Fibroblast of skin of right biceps (primary cell): ENCODE data around the gene GGT5.
"Not testable (repeated sequence)": the region's sequence is repeated elsewhere in the genome, so short reads cannot be mapped to it uniquely, and the experiment has no call there.

ENCODE experiments used
- DNase-seq: peaks from one replicate; pipeline ENCODE4 v3.0.0-alpha.2; 2013

Gene GGT5

GRCh38 chr22:24262185-24262749, 17.4 kb upstream of the GGT5 start:
- DNase-seq: not testable (repeated sequence)

- DNase-seq: peak; percentile 80
Observed at GRCh38 chr22:24259459-24259858, 14.6 kb upstream of the GGT5 start.

DNA sequence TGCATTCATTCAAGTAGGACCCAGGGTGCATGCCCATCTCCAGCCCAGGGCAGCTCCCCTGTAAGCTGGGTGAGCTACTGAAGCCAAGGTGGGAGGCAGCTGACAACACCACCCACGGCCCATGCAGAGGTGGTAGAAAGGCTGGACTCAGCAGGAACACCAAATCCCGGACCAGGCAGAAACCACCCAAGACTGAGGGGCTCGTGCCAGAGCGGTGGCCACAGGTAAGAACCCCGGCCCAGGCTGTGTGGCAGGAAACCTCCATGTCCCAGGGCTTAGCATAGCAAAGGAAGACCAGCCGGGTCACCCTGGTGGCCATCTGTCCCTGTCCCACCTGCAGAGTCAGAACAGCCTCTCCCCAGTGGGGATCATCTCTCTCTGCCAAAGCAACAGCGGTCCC, 11.9 kb upstream of the GGT5 start:
- not testable (repeated sequence) for DNase-seq

DNA sequence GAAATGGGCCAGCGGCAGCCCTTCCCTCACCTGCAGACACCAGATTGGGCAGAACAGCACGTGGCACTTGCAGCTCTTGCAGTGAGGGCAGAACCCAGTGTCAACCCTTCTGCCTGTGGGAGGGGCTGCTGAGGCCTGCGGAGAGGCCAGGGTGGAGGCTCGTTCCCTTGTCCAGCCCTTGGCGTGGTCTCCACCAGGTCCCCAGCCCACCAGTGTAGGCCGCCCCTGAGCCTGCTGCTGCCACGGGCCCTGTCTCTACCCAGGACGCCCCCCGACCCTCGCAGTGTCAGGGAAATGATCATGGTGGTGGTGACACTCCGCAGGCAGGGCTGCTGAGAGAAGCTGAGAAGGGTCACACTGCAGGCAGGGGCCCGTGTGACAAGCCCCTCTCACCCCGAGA, 11.3 kb upstream of the GGT5 start:
- not testable (repeated sequence) for DNase-seq

GRCh38 chr22:24253126-24253525, 8.2 kb upstream of the GGT5 start:
- not testable (repeated sequence) for DNase-seq

- DNase-seq: not testable (repeated sequence)
Observed at GRCh38 chr22:24251286-24251685, 6.4 kb upstream of the GGT5 start.

DNA sequence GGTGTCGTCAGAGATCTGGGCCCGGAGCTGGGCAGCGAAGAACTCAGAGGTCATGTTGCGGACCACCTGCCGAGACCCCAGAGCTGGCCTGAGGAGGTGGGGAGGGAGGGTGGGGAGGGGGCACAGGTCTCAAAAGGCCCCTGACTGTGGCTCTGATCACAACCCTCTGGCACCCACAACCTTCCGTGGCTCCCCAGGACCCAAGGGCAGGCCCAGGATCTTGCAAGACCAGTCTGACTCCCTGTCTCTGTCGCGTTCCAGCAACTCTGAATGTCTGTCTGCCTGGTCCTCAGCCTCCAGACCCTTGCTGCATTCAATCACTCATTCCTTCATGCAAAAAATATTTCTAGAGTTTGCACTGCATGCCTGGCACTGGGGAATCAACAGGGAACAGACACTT, 4.5 kb upstream of the GGT5 start:
- DNase-seq: not testable (repeated sequence)

- DNase-seq: not testable (repeated sequence)
Observed at GRCh38 chr22:24248611-24249010, 3.7 kb upstream of the GGT5 start.

DNA sequence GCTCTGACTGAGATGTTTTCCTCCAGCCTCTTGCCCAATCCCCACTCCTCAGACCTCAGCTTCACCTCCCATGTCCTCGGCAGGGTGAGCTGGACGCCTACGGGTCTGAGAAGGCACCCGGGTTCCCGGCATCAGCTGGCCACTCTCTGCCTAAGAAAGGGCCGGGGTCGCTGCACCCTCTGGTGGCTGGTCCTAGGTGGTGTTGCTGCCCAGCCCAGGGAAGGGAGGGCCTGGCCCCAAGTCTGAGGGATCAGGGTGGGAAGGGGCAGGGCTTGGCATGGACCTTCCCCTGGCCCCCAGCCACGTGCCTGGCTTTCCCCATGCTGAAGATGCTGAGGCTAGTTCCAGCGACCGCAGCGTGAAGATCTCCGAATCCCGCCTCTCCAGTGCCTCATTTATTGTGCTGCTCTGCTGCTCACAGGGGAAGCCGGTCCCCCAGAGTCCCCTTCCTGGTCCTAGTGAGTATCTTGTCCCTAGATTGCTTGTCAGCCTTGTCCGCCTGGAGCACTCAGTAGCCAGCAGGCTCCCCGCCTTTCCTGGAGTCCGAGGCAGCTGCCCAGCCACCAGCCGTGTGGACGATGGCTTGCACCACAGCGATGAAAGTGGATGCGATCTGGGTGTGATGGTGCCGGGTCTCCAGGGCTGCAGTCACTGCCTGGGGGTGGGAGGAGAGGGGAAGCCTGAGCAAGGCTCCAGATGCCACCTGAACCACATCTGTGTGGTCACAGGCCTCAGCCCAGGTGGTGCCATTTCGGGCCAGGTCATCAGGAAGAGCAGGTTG, 2.9 kb upstream of the GGT5 start:
- DNase-seq: peak; percentile 80

DNA sequence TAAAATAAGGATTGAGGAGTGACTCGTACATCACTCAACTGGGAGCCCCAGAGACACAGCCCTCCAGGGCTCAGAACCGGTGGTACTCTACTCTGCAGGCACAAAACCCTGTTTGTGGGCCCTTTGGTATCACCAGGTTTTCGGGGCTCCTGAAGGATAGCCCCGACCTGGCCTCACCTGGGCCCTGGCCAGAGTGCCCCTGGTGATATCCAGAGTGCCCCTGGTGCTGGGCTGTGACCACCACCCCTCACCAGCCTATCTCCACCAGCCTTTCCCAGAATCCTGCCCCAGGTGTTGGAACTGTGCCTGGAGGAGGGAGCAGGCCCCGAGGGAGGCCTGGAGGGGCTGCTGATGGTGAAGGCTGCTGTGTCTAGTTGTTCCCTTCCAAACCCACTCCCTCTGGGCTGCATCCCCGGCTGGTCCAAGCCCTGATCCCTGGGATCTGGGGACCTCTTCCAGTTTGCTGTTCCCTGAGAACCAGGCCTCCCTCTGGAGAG, 2.2 kb upstream of the GGT5 start:
- no peak for DNase-seq

DNA sequence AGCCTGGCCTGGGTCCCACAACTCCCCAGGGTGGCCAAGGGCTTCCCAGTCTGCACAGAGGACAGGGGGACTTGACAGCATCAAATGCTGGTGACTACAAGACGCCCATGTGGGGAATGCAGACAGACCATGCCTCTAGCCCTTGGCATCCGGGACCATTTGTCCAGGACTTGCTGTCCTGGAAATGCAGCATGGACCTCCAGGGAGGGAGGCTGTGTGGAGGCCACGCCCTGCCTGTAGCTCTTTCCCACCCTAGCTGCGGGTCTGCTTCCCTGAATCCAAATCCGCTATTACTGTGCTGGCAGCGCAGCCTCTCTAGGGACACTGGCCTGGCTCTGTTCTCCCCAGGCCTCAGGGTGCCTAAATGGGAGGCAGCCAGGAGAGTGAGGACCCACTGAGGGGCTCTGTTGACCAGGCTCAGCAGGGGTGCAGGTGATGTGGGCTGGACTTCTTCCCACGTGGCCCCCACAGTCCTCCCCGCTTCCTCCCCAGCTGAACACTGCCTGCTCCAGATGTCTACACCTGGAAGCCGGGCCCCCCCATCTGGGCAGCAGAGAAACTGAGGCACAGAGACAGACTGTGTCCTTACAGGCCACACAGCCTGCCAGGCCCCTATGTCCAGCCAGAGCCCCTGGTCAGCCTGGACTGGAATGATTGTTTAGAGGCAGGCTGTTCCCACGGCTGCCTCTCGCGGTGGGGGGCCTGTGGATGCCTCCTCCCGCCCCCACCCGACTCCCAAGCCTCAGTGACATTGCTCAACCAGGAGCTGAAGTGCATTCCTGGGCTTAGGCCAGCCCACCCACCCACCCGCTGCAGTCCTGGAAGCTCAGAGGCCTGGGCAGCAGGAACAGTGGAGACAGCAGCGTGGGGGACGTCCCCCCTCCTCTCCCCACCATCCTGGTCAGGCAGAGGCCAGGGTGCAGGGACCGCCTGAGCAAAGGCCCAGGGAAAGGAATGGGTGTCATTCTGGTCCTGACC, 991 bp upstream of the GGT5 start:
- DNase-seq: peak; percentile 57

- peak; percentile 36 for DNase-seq
Observed at GRCh38 chr22:24244144-24244787, 616 bp downstream of the GGT5 start.

DNA sequence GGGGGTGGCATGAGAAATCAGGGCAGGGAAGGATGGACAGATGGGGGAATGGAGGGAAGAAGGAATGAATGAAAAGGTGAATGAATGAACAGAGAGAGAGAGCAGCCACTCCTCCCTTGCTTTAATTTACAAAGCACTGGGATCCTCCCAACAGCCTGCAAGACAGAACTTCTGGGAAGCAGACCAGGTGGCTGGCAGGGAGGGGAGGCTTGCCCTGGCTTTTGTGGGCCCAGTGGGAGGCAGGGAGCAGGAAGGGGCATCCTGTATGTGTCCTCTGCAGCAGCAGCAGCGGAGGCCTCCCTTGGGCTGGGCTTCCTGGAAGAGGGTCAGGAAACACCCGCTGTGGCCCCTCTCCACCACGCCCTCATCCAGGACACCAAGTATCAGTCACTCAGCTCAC, 1.5 kb downstream of the GGT5 start:
- not testable (repeated sequence) for DNase-seq

- not testable (repeated sequence) for DNase-seq
Observed at GRCh38 chr22:24240985-24241692, 3.7 kb downstream of the GGT5 start.

GRCh38 chr22:24240381-24240780, 4.5 kb downstream of the GGT5 start:
- DNase-seq: no peak

- DNase-seq: not testable (repeated sequence)
Observed at GRCh38 chr22:24238101-24238694, 6.7 kb downstream of the GGT5 start.

DNA sequence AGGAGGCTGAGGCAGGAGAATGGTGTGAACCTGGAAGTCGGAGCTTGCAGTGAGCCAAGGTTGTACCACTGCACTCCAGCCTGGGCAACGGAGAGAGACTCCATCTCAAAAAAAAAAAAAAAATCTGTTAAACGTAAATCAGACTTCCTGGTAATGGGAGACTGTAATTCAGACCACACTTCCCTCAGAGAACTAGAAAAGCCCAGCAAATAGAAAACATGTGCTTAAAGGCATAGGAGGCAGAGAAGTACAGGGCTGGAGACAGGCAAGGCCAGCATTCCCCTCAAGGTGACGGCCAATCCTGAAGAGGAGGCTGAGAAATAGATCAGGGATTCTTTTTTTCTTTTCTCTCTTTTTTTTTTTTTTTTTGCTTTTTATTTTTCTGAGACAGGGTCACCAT, 8.2 kb downstream of the GGT5 start:
- DNase-seq: peak; percentile 41

- DNase-seq: no peak
Observed at GRCh38 chr22:24235315-24235714, 9.6 kb downstream of the GGT5 start.

DNA sequence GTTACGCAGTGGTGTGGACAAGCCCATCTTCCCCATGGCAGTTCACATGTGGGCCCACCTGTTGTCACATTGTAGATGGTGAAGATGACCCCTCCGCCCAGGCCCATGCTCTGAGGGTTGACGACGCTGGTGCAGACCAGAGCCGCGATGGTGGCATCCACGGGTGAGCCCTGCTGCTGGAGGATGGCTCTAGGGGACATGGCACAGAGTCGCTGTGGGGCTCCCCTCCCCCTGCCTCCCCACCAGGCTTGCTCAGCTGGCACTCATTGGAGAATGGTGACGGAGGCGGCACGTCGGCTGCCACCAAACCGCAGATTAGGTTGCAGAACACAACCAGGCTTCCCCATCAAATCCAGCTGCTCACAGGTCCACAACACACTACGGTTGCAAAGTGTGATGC, 11.1 kb downstream of the GGT5 start:
- no peak for DNase-seq

DNA sequence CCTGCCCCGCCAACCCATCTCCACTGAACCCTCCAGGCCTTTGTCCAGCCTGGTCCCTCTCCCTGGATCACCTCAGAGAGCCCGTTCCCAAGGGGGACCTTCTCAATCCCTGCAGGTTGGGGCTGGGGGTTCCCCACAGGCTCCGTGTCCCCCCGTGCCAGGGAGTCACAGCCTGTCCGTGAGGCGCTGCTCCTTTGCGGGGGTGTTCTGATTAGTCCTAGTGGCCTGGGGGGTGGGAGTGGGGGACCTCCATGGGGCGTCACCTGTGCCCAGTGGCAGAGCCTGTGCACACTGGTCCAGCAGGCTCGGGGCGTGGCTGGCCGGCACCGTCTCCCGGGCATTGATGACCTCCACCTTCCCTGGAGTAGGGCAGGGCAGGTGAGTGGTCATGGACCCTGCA, 11.6 kb downstream of the GGT5 start:
- no peak for DNase-seq

DNA sequence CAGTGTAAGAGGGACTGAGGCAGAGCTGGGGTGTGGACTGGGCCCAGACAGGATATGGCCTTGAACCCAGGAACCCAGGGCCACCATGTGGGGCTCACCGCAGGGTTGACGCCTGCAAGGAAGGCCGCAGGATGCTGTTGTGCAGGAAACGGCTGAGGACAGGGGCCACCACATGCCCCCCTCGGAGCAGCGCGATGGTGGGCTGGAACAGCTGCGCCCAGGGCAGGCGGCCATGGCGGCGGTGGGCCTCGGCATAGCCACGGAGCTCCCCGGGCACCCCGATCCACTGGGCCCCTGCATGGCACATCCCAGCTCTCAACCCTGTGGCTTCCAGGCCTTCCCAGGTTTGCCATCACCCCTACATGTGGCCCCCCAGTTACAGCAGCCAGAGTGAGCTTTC, 12.2 kb downstream of the GGT5 start:
- no peak for DNase-seq

DNA sequence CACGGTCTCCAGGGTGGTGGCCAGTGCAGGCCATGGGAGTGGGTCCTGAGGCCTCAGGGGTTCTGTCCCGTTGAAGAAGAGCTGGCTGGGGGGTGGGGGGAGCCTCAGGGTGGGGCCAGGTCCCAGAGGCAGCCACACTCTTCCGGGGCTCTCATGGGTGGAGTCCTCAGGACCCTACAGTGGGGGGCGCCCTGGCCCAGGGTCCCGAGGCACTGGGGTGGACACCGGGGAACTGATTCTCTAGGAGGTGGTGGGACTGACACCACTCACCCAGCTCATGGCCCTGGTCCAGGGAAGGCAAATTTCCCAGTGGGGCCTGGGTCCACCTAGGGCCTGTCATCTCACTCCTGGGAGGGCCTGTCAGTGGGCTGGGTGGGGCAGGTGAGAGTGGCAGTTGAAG, 12.8 kb downstream of the GGT5 start:
- no peak for DNase-seq
